HG03064 (cell line): ENCODE measurements around the gene TET2.

Experiments
- ATAC-seq: cut with Tn5 transposase; IDR thresholded peaks from one replicate; pipeline ENCODE4 v1.9.1; 2021; ENCODE audit warnings: low read depth; ENCODE audit not compliant: unreplicated experiment

The TET2 gene

DNA sequence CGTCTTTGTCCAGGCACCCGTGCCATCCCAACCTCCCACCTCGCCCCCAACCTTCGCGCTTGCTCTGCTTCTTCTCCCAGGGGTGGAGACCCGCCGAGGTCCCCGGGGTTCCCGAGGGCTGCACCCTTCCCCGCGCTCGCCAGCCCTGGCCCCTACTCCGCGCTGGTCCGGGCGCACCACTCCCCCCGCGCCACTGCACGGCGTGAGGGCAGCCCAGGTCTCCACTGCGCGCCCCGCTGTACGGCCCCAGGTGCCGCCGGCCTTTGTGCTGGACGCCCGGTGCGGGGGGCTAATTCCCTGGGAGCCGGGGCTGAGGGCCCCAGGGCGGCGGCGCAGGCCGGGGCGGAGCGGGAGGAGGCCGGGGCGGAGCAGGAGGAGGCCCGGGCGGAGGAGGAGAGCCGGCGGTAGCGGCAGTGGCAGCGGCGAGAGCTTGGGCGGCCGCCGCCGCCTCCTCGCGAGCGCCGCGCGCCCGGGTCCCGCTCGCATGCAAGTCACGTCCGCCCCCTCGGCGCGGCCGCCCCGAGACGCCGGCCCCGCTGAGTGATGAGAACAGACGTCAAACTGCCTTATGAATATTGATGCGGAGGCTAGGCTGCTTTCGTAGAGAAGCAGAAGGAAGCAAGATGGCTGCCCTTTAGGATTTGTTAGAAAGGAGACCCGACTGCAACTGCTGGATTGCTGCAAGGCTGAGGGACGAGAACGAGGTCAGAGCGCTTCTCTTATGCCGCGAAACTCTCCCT is at the start of gene TET2:
Gene TET2, plus strand, starts transcription at position 601 of the 740 bp plus-strand sequence. CDS start 87,067 bp downstream, outside the sequence.
- ATAC-seq: peak; percentile 72

DNA sequence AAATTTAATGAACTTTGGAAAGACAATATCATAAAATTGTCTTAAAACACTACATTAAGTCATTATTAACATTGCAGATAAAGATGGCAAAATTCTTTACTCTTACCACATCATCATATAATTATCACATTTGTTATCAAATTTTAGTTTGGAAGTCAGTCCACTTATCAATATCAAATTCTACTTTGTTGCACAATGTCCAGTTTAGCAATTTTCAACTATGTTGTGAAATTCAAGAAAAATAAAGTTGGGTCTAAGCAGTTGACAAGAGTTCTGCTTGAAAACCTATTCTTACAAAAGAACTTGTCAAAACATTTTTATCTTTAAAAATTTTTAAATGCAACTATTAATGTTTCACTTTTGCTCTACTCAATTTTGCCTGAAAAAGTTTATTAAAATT is 44.7 kb upstream of the TET2 start:
- ATAC-seq: no peak

DNA sequence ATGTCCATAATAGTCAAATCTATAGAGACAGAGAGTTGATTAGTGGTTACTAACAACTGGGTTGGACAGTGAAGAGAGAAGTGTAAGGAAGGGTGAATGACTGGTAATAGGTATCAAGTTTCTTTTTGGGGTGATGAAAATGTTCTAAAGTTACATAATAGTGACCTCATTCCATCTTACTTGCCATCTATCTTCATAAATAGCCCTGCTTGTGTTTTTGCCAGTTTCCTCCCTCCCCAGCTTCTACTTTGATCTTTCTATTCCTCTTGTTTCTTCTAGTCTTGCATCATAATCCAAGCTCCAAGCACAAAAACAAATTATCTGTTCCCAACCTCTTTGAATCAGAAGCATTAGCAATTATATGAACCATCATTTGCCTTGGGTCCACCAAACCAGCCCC is 40.2 kb upstream of the TET2 start:
- no peak for ATAC-seq

DNA sequence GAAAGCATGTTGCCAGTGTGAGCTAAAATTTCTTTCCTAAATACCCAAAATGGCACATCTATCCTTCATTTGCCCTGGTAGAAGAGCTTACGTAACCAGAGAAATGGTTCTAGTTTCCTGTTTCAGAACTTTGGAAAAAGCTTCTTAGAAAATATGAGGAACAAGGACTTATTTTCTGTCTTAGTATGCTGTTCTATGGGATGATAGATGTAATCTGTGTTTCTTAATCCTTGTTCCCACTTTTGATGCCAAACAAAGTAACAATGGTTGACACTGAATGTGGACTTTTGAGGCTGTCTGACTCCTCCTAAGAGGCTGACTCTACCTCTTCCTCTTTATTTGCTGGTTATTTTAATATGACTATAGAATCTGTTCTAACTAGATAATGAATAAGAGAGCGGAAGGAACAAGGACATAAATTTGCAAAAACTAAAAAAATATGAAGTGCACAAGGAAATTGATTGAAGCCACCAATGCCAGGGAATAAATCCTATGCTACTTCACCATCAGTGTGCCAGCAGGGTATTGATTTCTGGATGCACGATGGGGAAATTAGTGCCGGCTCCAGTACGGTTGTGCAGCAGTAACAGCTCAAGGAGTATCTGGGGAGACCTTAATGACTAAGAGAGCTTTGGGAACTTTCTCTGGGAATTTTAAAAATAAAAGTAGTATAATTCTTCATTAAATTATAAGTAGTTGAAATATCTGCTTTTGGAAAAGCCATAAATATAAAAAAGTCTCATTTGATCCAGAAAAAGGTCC is 39.4 kb upstream of the TET2 start:
- no peak for ATAC-seq

DNA sequence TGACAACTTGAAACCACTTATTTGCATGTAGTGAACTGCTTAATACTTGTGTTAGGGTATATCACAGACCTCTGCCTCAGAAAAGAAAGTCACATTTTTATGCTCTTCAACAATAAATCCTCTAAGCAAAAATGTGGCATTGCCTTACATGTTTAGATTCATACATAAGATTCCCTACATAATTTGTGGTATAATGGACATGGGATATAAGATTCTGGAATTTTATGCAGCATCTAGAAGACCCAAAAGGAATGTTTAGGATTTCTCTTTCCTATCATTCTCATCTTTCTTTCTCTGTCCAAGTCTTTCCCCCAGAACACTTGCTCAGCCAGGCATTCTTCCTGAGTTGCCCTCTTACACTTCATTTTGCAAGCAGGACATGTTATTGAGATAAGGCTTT is 37.7 kb upstream of the TET2 start:
- ATAC-seq: no peak

DNA sequence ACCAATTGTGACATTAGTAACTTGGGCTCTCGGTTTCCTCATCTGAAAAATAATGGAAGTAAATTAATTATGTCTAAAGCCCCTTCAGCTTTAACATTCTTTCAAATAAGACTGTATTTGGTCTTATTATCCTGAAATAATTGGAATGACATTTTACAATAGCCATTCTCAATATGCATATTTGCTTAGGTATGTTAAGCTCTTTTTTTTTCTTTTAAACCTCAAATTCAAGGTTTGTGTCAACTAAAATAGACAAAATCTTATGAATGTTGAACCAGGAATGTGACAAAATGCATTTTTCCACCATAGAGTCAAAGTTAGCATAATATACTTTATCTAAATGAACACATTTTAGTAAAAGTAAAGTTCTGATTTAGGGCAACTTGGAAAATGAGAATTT is 34.4 kb upstream of the TET2 start:
- no peak for ATAC-seq

DNA sequence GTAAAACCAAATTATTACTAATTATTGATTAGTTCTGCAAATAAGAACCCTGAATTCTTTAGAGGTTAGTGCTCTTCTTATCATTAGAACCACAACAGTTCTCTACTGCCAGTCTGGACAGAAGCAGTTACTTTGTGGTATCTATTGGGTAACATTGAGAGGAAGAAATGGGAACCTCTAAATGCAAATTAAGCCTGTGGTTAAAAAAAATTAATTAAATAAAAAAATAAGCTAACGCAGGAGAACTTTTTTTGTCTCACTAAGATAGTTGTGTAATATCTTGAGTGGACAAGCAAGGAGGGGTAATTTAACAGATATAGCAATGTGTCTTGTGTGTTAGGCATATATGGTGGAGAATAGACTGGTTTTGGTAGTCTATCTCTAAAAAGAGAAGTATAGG is 32.9 kb upstream of the TET2 start:
- no peak for ATAC-seq

DNA sequence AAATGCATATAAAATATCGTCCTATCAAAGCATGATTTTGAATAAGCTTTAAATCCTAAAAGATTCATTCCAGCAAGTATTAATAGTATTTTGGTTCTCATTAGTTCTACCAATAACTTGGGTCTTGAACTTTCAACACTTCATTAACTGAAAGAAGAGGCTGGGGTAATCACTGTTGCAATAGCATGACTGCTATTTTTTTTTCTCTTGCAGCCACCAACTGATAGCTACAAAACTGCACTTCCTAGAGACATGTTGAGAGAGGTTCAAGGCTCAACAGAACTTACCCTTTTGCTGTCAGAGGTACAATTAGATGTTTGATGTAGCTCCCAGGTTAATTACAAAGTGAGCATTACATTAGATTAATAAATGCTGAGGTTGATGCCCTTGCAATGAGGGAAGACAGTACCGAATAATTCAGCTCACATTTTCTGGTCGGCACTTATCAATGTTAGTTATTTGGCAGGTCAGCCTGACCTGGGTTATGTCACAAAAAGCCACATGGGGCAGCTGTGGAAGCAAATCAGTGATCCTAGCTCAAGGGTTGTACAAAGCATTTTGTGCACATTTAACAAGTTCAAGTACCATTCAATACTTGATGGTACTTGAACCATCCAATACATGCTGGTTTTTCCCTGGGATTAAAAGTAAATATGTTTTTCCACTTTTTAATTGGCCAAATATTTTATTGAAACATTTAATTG is 29.9 kb upstream of the TET2 start:
- no peak for ATAC-seq

DNA sequence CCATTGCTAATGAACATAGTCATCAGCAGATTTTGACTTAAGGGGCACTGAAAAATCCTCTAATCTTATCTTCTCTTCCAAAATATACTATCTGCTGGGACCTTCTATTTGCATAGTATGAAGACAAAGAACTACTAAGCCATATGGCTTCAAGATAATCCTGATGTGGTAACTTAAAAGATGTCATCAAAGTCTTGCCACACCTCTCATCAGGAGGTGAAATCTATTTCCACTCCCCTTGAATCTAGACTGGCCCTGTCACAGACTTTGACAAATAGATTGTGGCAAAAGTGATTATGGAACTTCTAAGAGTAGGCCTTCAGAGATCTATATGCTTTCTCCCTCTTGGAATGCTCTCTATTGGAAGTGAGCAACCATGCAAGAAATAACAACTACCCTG is 27.3 kb upstream of the TET2 start:
- ATAC-seq: no peak

DNA sequence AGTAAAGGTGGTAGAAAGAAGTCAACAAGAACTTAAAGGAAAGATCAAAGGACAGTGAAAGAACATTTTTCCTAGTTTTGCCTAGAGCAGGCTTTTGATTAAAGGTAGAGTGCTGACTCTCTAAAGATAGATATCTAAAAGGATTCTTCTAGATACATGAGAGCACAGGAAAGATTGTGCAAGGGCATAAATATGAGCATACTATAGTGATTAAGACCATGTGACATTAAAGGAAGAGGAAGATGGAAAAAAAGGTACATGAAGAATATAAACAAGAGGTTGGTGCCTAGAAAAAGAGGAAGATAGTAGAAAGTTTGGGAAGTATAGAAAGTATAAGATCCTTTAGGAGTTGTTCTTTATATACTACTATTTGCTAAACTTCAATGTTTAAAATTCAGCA is 26.1 kb upstream of the TET2 start:
- ATAC-seq: no peak

DNA sequence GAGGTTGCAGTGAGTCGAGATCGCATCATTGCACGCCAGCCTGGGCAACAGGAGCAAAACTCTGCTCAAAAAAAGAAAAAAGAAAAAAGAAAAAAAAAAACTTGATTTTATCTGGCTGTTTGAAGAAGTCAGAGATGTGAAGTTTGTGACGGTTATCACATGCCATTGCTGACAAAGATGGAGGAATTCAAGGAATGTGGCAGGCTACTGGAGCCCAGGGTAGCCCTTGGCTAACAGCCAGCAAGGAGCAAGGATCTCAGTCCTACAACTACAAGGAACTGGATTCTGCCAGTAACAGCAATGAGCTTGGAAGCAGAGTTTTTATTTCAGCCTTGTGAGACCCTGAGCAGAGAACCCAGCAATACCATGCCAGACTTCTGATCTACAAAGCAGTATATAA is 24.3 kb upstream of the TET2 start:
- no peak for ATAC-seq

DNA sequence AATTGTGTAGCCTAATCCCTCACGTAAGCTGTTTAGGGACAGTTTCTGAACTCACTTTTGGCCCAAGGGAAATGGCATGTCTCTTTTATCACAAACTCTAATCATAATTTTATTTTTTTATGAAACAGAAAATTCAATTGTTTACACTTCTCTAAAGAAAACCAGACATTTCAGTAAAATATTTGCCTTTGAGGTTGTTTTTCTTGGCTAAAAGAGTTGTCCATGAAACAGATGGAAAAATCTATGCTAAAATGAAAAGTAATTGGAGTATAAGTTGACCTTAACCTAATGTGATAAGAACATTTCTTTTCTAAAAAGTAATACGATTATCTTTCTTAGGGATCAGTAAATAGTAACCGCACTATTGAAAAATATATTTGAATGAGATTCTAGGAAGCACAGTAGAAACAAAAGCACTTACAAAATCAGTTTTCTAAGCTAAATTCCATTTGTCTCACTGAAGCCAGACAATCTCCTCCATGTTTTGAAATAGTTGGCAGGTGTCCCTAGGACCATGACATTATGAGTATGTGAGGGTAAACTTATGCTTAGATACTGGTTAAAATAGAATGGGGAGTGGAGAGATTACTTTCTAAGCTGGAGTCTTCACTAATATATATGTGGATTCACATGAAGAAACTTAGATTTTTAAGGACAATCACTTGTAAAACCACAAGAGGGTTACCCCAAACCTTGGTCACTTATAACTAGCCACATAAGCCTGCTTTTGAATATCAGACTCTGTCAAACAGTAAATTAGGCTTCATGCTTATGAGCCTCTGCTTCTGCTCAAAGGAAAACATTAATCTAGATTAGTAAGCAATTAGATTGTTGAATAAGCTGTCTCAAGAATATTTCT is 20.1 kb upstream of the TET2 start:
- ATAC-seq: no peak

DNA sequence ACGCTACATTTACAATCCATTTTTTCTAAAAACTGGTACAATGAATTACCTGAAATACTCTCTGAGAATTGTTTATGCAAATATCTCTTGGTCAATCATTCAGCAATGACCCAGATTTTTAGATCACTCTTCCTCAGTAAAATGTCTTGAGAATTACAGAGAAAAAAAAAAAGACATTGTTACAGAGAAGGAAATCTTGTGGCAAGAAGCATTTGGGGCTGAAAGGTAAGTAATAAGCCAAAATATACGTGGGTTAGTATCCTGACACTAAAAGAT is 19.6 kb upstream of the TET2 start:
- ATAC-seq: no peak

DNA sequence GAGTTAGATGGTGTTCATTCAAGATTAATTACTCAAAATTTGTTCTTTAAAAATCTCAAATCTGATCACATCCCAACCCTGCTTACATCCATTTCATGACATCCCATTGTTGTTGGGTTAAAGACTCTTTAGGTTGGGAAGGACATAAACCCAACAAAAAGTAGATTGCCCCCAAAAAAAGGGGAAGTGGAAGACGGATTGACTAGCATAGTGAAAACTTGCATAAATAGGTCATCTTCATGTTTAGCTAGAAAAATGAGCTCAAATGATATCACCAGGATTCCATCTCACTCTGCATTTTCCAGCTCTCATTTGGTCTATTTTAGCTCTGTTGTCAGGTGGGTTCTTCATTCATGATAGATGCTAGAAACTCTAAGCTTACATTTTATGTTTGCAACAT is 18.5 kb upstream of the TET2 start:
- no peak for ATAC-seq

DNA sequence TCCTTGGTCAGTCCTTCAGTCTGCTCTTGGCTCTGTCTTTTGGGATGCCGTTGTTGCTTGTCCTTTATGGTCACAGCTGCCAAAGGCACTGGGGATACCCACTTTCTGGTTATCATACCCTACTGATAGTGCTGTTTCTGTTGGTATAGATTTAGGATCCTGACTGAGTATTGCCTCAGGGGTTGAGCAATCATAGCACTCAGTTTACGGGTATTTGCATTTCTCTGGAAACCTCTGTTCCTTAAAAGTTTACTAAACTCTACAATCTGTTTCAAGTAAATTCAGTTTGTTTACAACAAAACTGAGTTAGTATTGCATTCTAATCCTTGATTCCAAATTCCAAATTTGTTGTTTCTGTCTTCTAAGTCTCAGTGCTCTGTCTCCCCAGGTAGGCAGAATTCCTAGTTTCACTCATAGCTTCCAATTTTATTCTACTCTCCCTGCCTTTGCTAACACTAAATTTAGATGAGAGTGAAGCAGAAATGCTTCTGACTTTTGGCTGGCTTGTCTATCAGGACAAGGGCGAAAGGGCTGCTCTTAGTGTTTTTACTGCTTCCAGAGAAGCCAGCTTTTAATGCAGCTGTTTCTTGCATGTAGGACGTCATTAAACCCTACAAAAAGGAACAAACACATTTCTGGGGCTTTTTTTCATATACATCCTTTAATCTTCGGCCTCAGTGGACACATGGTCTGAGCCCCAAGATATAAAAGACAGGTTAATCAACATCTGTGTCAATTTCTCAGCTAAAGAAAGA is 17.2 kb upstream of the TET2 start:
- no peak for ATAC-seq

DNA sequence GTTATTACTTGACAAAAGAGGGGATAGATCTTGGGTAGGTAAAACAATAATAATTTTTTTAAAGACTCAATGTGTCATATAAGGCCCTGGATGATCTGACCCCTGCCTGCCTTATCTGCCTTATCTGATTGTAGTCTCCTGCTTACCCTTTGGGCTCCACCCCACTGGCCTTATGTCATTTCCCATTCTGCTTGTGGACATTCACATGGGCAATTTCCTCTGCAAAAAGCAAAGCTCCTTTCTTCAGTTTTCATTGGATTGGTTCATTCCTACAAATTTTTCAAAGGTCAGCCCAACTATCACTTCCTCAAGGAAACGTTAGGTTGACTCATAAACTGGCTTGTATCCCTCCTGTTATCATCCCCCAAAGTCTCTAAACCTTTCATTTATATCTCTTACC is 15.7 kb upstream of the TET2 start:
- no peak for ATAC-seq

DNA sequence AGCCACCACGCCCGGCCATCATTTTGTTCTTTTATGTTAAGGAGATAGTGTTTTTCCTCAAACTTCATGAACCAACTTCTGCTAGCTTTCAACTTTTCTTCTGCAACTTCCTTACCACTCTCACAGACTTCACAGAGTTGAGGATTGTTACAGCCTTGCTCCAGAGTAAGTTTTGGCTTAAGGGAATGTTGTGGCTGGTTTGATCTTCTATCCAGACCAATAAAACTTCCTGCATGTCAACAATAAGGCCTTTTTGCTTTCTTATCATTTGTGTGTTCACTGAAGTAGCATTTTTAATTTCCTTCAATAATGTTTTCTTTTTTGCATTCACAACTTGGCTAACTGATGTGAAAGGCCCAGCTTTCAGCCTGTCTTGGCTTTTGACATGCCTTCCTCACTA is 12.7 kb upstream of the TET2 start:
- no peak for ATAC-seq

DNA sequence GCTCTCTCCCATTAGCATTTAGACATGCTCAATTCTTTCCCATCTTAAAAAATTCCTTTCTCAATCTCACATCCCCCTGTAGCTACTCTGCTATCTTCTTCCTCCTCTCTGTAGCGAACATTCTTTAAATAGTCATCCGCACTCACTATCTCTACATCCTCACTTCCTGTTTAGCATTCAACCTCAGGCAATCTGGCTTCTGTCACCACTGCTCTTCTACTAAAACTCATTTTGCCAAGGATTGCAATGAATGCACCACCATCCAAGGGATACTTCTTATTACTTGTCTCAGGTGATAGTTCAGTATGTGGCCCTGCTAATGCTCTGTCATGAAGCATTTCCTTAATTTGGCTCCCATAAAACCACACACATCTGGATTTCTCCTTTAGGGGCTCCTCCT is 10.9 kb upstream of the TET2 start:
- ATAC-seq: no peak

DNA sequence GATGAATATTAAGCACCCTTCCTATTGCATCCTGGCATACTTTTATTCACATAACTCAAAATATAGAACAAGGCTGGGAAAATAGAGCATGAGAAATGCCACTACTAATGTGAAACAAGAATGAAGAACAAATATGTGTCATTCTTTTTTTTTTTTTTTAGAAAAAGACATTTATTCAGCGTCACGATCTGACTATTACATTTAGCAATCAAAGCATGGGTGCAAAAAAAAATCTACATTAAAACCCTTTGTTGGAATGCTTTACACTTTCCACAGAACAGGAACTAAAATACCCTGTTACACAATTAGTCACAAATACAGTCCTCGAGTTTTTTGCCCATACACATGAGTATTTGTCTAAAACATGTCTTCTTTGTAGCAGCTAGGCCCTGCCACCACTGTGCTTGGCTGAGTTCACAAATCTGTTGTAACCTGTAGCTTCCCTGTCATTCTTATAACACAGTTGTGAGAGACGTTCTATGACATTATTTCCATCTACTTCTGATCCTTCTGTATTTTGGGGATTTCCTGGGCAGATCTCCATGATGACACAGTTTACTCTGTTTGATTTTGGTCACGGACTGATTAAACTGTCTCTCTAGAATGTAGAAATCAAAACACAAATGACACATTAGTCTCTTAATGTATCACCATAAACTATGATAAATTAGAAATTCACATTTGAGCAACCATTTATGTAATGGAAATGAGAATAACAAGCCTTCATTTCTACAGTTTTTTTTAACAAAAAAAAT is 9.4 kb upstream of the TET2 start:
- no peak for ATAC-seq

DNA sequence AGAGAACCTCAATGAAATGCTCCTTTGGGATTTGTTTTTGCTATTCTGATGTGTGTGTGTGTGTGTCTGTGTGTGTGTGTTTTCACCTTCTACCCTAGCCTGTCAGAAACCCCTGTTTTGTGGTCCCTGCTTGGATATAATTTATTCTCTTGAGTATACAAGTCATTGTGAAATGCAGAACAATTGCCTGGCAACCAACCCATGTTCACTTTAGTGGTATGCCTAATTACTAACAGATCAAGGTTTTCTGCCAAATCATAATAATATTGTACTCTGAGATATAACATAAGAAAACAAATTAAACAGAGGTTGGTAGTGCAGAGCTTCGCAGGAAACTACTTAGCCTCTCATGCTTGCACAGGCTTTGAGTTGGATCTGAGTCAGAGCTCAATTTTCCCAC is 7.0 kb upstream of the TET2 start:
- no peak for ATAC-seq
